Trophoblast cell (in vitro differentiated cells and primary cell): ENCODE results near the gene IL24.

Experiments
- DNase-seq, 2 donors: peaks; one replicate each; pipeline ENCODE4 v3.0.0-alpha.2; 2016
- H2AFZ ChIP-seq: 2 replicates; pipeline ENCODE4 v1.6.1; 2013; ENCODE audit warnings: low read length, moderate library complexity, mild to moderate bottlenecking; ENCODE audit not compliant: insufficient read depth, poor library complexity
- H2AK5ac ChIP-seq: 2 replicates; pipeline ENCODE4 v1.6.1; 2013; ENCODE audit warnings: mild to moderate bottlenecking, low read length
- H2BK120ac ChIP-seq: 2 replicates; pipeline ENCODE4 v1.6.1; 2013; ENCODE audit warnings: low read length, mild to moderate bottlenecking, moderate library complexity; ENCODE audit not compliant: insufficient read depth, poor library complexity
- H2BK12ac ChIP-seq: 2 replicates; pipeline ENCODE4 v1.6.1; 2013; ENCODE audit warnings: mild to moderate bottlenecking, low read length, moderate library complexity
- H2BK5ac ChIP-seq: 2 replicates; pipeline ENCODE4 v1.6.1; 2013; ENCODE audit warnings: low read length, low read depth, moderate library complexity, mild to moderate bottlenecking; ENCODE audit not compliant: poor library complexity
- H3K14ac ChIP-seq: 2 replicates; pipeline ENCODE4 v1.6.1; 2013; ENCODE audit warnings: mild to moderate bottlenecking, low read length
- H3K18ac ChIP-seq: 2 replicates; pipeline ENCODE4 v1.6.1; 2013; ENCODE audit warnings: mild to moderate bottlenecking, low read length
- H3K23ac ChIP-seq: 2 replicates; pipeline ENCODE4 v1.6.1; 2013; ENCODE audit warnings: low read length
- H3K27ac ChIP-seq: 2 replicates; pipeline ENCODE4 v1.5.1; 2013; ENCODE audit warnings: low read depth, mild to moderate bottlenecking, inconsistent platforms, low read length, moderate library complexity
- H3K27me3 ChIP-seq: 2 replicates; pipeline ENCODE4 v1.6.1; 2013; ENCODE audit warnings: inconsistent platforms, mild to moderate bottlenecking, low read length, moderate library complexity; ENCODE audit not compliant: insufficient read depth
- H3K36me3 ChIP-seq, 2 experiments: 1 replicate in 1 of 2; 2 replicates in 1 of 2; pipeline ENCODE4 v1.6.1; 2013; ENCODE audit warnings: low read length in 2 of 2, mild to moderate bottlenecking in 2 of 2, moderate library complexity in 1 of 2; ENCODE audit not compliant: insufficient read depth in 2 of 2, control insufficient read depth in 1 of 2
- H3K4ac ChIP-seq: 2 replicates; pipeline ENCODE4 v1.6.1; 2013; ENCODE audit warnings: low read depth, mild to moderate bottlenecking, low read length, moderate library complexity
- H3K4me1 ChIP-seq, 2 experiments: 1 replicate in 1 of 2; 2 replicates in 1 of 2; pipeline ENCODE4 v1.6.1; 2013; ENCODE audit warnings: low read length in 2 of 2, mild to moderate bottlenecking in 2 of 2, moderate library complexity in 1 of 2; ENCODE audit not compliant: insufficient read depth in 2 of 2, control insufficient read depth in 1 of 2
- H3K4me2 ChIP-seq: 2 replicates; pipeline ENCODE4 v1.6.1; 2013; ENCODE audit warnings: inconsistent platforms, mild to moderate bottlenecking, low read length, moderate library complexity
- H3K4me3 ChIP-seq: 2 replicates; pipeline ENCODE4 v1.5.1; 2013; ENCODE audit warnings: mild to moderate bottlenecking, low read depth, low read length, inconsistent platforms
- H3K79me1 ChIP-seq: one replicate; pipeline ENCODE4 v1.6.1; 2013; ENCODE audit warnings: low read length
- H3K79me2 ChIP-seq: 2 replicates; pipeline ENCODE4 v1.6.1; 2013; ENCODE audit warnings: low read length, mild to moderate bottlenecking; ENCODE audit not compliant: control insufficient read depth, insufficient read depth, poor library complexity
- H3K9ac ChIP-seq: 2 replicates; pipeline ENCODE4 v1.6.1; 2013; ENCODE audit warnings: mild to moderate bottlenecking, low read length
- H3K9me3 ChIP-seq: 2 replicates; pipeline ENCODE4 v1.6.1; 2013; ENCODE audit warnings: low read depth, mild to moderate bottlenecking, control low read depth, inconsistent platforms, low read length; ENCODE audit not compliant: insufficient read depth
- H4K12ac ChIP-seq: 2 replicates; pipeline ENCODE4 v1.6.1; 2013; ENCODE audit warnings: low read depth, mild to moderate bottlenecking, low read length, moderate library complexity
- H4K8ac ChIP-seq: 2 replicates; pipeline ENCODE4 v1.6.1; 2013; ENCODE audit warnings: low read depth, mild to moderate bottlenecking, low read length, moderate library complexity
- H4K91ac ChIP-seq: one replicate; pipeline ENCODE4 v1.6.1; 2013; ENCODE audit warnings: low read depth, mild to moderate bottlenecking, low read length, moderate library complexity
- WGBS: extraction: QIAGEN DNeasy Blood & Tissue Kit; methylation state at CpG from one replicate; pipeline ENCODE4 v1.1.7; 2013; ENCODE audit warnings: missing lambda C conversion rate; ENCODE audit not compliant: insufficient read length, insufficient coverage; ENCODE audit errors: extremely low coverage; 5-methylcytosine and 5-hydroxymethylcytosine counted together

Gene IL24

DNA sequence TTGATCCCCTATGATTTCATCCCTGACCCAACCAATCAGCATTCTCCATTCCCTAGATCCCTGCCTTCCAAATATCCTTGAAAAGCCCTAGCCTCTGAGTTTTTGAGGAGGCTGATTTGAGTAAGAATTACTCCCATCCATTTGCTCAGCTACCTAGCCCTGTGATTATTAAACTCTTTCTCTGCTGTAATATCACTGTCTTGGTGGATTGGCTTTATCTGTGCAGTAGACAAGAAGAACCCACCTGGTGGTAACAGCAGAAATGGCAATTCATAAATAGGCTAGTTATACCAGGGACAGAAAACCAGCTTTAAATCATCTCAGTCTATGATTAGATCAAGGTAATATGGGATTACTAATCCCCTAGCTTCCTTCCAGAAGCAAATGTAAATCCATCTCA lies 18.8 kb upstream of the IL24 start:
- peaks cover 2% of the 10 kb centered on the region for H3K9me3 ChIP-seq
- H3K9ac ChIP-seq, result no peak overlapping the region
- no peak overlapping the region for H3K4ac ChIP-seq
- H2BK5ac ChIP-seq, result no peak overlapping the region
- no peak overlapping the region for H2BK120ac ChIP-seq
- no peak overlapping the region for H3K14ac ChIP-seq
- H3K4me2 ChIP-seq, result no peak overlapping the region
- H3K79me1 ChIP-seq, result no peaks in the 10 kb centered on the region
- no peak overlapping the region for H2AK5ac ChIP-seq
- no peak overlapping the region for H4K91ac ChIP-seq
- no peaks in the 10 kb centered on the region for H3K27me3 ChIP-seq
- H3K4me3 ChIP-seq, result no peak overlapping the region
- H4K12ac ChIP-seq, result no peak overlapping the region
- no peak overlapping the region for H2BK12ac ChIP-seq
- no peaks in the 10 kb centered on the region for H3K79me2 ChIP-seq
- peaks cover 0 to 2% of the 10 kb centered on the region in 2 experiments for H3K4me1 ChIP-seq
- H4K8ac ChIP-seq, result no peak overlapping the region
- H3K18ac ChIP-seq, result no peak overlapping the region
- no peaks in the 10 kb centered on the region for H3K36me3 ChIP-seq
- DNase-seq, result no peak
- H3K23ac ChIP-seq, result no peak overlapping the region
- H2AFZ ChIP-seq, result no peak overlapping the region
- no peak overlapping the region for H3K27ac ChIP-seq

DNA sequence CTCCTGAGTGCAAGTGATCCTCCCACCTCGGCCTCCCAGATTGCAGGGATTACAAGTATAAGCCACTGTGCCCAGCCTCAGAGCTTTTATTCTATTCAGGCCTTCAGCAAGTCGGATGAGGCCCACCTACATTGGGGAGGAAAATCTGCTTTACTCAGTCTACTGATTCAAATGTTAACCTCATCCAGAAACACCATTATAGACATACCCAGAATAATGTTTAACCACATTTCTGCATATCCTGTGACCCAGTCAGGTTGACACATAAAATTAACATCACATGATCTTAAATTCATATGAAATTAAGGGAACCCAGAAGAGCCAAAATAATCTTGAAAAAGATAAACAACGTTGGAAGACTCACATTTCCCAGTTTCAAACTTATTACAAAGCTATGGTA lies 16.9 kb upstream of the IL24 start:
- no peak overlapping the region for H4K8ac ChIP-seq
- no CpG with 5 or more reads among the region's 3 CpGs for WGBS
- H3K9ac ChIP-seq, result no peak overlapping the region
- no peak overlapping the region for H2BK5ac ChIP-seq
- no peak overlapping the region for H2AFZ ChIP-seq
- DNase-seq, result no peak
- H2AK5ac ChIP-seq, result no peak overlapping the region
- no peak overlapping the region for H2BK120ac ChIP-seq
- no peak overlapping the region for H4K12ac ChIP-seq
- H3K79me2 ChIP-seq, result no peaks in the 10 kb centered on the region
- no peaks in the 10 kb centered on the region for H3K79me1 ChIP-seq
- no peaks in the 10 kb centered on the region for H3K36me3 ChIP-seq
- H3K4ac ChIP-seq, result no peak overlapping the region
- H3K27me3 ChIP-seq, result no peaks in the 10 kb centered on the region
- H3K18ac ChIP-seq, result no peak overlapping the region
- H3K4me1 ChIP-seq, result no peaks in the 10 kb centered on the region
- no peak overlapping the region for H3K27ac ChIP-seq
- H3K9me3 ChIP-seq, result peaks cover 2% of the 10 kb centered on the region
- no peak overlapping the region for H2BK12ac ChIP-seq
- H3K23ac ChIP-seq, result no peak overlapping the region
- H3K4me3 ChIP-seq, result no peak overlapping the region
- no peak overlapping the region for H4K91ac ChIP-seq
- no peak overlapping the region for H3K14ac ChIP-seq
- H3K4me2 ChIP-seq, result no peak overlapping the region

DNA sequence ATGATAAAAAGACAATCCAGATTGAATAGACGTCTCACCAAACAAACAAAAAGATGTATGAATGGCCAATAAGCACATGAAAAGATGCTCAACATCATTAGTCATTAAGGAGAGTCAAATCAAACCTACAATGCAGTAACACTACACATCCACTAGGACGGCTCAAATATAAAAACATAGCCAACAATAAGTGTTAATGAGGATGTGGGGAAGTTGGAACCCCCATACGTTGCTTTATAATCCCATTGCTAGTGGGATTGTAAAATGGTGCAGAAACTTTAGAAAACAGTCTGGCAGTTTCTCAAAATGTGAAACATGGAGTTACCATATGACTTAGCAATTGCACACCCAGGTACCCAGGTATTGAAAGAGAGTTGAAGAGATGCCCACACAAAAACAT lies 14.7 kb upstream of the IL24 start:
- no peak overlapping the region for H3K4me3 ChIP-seq
- H2BK120ac ChIP-seq, result no peak overlapping the region
- no peak overlapping the region for H4K12ac ChIP-seq
- no peaks in the 10 kb centered on the region for H3K79me2 ChIP-seq
- no peak overlapping the region for H2AK5ac ChIP-seq
- no peak overlapping the region for H3K23ac ChIP-seq
- no CpG with 5 or more reads among the region's 3 CpGs for WGBS
- no peak overlapping the region for H2BK12ac ChIP-seq
- H3K9me3 ChIP-seq, result peaks cover 2% of the 10 kb centered on the region
- H4K91ac ChIP-seq, result no peak overlapping the region
- H3K9ac ChIP-seq, result no peak overlapping the region
- no peaks in the 10 kb centered on the region for H3K79me1 ChIP-seq
- no peak overlapping the region for H3K4me2 ChIP-seq
- no peak overlapping the region for H4K8ac ChIP-seq
- H3K14ac ChIP-seq, result no peak overlapping the region
- H3K4me1 ChIP-seq, result no peaks in the 10 kb centered on the region
- H2BK5ac ChIP-seq, result no peak overlapping the region
- no peak overlapping the region for H3K4ac ChIP-seq
- no peaks in the 10 kb centered on the region for H3K36me3 ChIP-seq
- no peaks in the 10 kb centered on the region for H3K27me3 ChIP-seq
- no peak overlapping the region for H2AFZ ChIP-seq
- no peak overlapping the region for H3K27ac ChIP-seq
- no peak for DNase-seq
- no peak overlapping the region for H3K18ac ChIP-seq

DNA sequence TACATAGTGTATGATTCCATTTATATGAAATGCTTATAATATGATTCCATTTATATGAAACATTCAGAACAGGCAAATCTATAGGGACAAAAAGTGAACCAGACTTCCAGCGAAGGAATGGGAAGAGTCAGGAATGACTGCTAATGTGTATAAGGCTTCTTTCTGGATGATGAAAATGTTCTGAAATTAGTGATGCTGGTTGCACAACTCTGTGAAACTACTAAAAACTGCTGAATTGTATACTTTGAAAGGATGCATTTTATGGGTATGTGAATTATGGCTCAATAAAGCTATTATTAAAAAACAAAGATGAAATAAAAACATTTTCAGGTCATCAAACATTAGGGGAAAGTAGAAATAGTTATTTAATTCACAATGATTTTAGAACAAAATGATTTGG lies 14.1 kb upstream of the IL24 start:
- Histone ChIP-seq H4K91ac (no peak overlapping the region), H3K23ac (no peak overlapping the region), H3K18ac (no peak overlapping the region), H3K4me1 (no peaks in the 10 kb centered on the region), H3K4me3 (no peak overlapping the region), H3K79me2 (no peaks in the 10 kb centered on the region), H3K4me2 (no peak overlapping the region), H3K27ac (no peak overlapping the region), H4K12ac (no peak overlapping the region), H2BK12ac (no peak overlapping the region), H2BK5ac (no peak overlapping the region), H2BK120ac (no peak overlapping the region), H4K8ac (no peak overlapping the region), H3K9me3 (peaks cover 1% of the 10 kb centered on the region), H3K14ac (no peak overlapping the region), H3K9ac (no peak overlapping the region), H2AFZ (no peak overlapping the region), H3K79me1 (no peaks in the 10 kb centered on the region), H3K36me3 (no peaks in the 10 kb centered on the region), H3K27me3 (no peaks in the 10 kb centered on the region), H3K4ac (no peak overlapping the region), H2AK5ac (no peak overlapping the region)
- DNase-seq, result no peak
- WGBS, result no CpG with 5 or more reads among the region's 1 CpG

DNA sequence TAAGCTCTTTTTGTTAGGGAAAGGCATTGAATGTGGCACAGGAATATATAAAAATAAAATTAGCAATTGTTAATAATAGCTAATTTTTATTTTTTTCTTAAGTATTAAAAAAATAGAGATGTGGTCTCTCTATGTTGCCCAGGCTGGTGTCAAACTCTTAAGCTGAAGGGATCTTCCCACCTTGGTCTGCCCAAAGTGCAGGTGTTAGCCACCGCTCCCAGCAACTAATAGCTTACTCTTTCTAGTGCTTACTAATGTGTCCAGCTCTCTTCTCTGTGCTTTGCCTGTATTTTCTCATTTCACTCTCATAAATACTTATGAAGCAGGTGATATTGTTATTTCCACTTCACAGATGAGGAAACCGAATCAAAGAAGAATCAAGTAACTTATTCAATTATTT lies 13.4 kb upstream of the IL24 start:
- H2BK5ac ChIP-seq, result no peak overlapping the region
- no CpG with 5 or more reads among the region's 2 CpGs for WGBS
- H3K23ac ChIP-seq, result no peak overlapping the region
- H3K79me1 ChIP-seq, result no peaks in the 10 kb centered on the region
- H3K18ac ChIP-seq, result no peak overlapping the region
- H3K9ac ChIP-seq, result no peak overlapping the region
- H3K4me2 ChIP-seq, result no peak overlapping the region
- H3K36me3 ChIP-seq, result no peaks in the 10 kb centered on the region
- H4K12ac ChIP-seq, result no peak overlapping the region
- H3K4ac ChIP-seq, result no peak overlapping the region
- no peaks in the 10 kb centered on the region for H3K9me3 ChIP-seq
- no peak overlapping the region for H3K27ac ChIP-seq
- no peak overlapping the region for H3K14ac ChIP-seq
- H2AK5ac ChIP-seq, result no peak overlapping the region
- H2BK120ac ChIP-seq, result no peak overlapping the region
- no peak overlapping the region for H3K4me3 ChIP-seq
- no peak overlapping the region for H2BK12ac ChIP-seq
- DNase-seq, result no peak
- H3K79me2 ChIP-seq, result no peaks in the 10 kb centered on the region
- no peak overlapping the region for H4K8ac ChIP-seq
- H3K4me1 ChIP-seq, result no peaks in the 10 kb centered on the region
- H2AFZ ChIP-seq, result no peak overlapping the region
- H3K27me3 ChIP-seq, result no peaks in the 10 kb centered on the region
- H4K91ac ChIP-seq, result no peak overlapping the region
